RCC 7860 (cell line): ENCODE data around the gene MESP2.

ENCODE experiments used
- DNase-seq: peaks from one replicate; pipeline ENCODE4 v3.0.0-alpha.2; 2015; ENCODE audit warnings: low spot score
- FAIRE-seq: peaks from 2 replicates; lab custom pipeline; 2012; peaks lifted over from hg19 to GRCh38; lab: Jason Lieb, UNC

MESP2 gene

GRCh38 chr15:89799011-89799911, 23.1 kb downstream of the MESP2 start:
- FAIRE-seq: no peak
- no peak for DNase-seq

DNA sequence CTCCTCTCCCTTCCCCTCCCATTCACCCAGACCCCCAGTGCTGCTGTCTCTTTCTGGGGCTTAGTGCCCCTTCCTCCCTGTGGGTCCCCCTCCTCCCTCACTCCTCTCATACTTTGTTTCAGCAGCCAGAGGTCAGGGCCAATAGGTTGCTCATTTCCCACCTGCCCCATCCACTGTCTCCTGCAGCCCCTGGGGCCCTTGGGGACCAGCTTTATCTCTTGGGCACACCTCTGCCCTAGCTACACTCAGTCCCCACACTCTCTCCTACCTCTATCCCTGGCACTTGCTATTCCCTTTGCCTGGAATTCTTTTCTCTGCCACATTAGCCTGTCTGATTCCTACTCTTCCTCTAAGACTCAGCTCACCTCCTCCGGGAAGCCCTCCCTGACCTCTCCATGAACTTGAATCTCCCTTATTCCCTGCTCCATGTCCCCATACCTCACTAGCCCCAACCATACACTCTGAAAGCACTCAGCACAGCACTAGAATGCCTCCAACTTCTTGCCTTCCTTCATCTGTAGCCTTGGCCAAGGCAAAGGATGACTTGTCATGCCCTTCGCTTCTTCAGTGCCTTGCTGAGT, 23.9 kb downstream of the MESP2 start:
- DNase-seq (no peak), FAIRE-seq (no peak)

DNA sequence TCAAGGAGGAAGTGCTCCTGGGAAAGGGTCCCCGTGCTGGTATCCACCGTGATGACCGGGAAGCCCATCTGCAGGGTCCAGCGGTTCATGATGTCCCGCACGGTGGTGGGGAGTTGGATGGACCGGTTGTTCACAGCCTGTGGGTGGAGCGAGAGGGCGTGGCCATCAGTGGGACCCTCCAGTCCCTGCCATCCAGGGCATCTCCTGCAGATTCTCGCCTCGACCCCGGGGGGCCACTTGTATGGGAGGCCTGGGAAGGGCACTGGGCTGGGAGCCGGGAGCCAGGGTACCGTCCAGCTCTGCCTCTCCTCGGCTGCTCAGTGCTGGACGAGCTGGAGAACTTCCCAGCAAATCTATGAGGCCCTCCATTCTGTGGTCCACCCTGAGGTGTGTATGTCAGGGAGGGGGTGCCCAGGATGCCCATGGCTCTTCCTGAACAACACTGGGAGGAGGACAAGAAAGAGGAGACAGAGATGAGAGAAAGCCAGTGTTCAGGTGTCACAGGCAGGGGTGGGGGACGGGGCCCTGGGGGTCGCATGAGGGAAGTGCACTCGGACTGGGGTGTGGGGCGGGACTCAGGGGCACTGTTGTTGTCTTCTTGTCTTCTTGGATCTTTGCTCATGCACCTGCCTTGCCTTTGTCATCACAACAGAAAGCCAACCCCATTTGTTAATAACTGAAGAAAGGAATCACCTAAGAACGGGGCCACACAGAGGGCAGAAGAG, 25.5 kb downstream of the MESP2 start:
- FAIRE-seq: no peak
- no peak for DNase-seq

- DNase-seq: no peak
Observed at GRCh38 chr15:89802231-89802928, 26.2 kb downstream of the MESP2 start.

DNA sequence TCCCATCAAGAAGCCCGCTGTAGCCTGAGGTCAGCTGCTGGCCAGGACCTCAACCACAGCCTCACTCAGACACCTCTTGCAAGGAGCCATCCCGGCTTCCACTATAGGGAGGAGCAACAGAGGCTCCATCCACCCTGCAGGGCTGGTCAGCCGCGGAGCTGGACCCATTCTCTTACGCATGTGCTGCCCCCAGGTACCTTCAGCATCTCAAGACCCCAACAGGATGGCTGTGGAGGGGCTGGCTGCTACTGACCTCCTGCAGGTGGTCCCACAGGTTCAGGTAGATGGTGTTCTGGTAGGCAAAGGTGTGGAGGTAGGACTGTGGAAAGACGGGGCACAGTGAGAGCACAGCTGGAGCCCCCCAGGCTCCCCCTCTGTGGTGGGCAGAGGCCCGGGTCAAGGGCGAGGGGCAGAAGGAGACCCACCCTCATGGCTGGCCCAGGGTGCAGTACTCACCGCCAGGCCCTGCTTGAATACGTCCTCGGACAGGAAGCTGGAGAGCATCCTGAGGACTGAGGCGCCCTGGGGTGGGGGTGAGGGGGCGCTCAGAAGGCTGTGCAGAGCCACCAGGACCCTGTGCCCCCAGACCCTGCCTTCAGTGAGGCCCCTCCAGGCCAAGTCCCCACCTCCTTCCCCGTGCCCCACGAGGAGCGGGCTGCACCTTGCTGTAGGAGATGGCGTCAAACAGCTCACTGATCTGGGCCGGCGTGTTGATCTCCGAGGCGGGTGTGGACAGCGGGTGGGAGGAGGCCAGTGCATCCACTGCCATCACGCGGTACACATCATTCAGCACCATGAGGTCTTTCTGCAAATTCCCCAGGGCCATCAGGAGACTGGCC, 27.1 kb downstream of the MESP2 start:
- FAIRE-seq: no peak
- DNase-seq: no peak

More at GRCh38 chr15:89802231-89802928, 26.2 kb downstream of the MESP2 start:
- FAIRE-seq: no peak

DNA sequence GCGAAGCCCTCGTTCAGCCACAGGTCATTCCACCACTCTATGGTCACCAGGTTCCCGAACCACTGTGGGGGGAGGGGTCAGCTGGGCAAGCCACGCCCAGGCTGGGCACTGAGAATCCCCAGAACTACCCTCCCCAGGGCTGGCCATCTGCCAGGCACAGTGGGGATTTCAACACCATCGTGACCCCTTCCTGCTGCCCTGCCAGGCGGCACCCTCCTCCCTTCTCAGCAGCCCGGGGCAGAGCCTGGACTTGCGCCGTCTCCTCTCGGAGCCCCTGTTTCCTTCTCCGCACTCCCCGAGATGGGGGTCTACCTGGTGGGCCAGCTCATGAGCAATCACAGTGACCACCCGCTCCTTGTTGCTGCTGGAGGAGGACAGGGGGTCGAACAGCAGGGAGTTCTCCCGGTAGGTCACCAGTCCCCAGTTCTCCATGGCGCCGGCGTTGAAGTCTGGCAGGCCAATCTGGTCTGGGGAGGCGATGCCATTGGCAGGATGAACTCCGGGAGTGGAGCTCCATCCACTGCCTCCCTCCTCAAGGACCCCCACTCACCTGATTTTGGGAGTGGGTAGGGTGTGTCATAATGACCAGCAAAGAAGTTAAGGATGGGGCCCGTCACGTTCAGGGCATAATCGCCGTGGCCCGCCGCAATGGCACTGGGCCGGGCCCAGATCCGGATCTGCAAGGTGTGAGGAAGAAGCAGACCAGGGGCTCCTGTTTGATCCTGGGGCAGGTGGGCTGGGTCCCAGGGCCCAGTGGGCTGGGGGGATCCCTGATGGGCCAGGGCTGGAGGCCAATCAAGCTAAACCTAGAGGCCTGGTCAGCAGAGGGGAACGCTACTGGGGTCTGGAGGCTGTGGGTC, 28.0 kb downstream of the MESP2 start:
- DNase-seq: no peak
- no peak for FAIRE-seq

DNA sequence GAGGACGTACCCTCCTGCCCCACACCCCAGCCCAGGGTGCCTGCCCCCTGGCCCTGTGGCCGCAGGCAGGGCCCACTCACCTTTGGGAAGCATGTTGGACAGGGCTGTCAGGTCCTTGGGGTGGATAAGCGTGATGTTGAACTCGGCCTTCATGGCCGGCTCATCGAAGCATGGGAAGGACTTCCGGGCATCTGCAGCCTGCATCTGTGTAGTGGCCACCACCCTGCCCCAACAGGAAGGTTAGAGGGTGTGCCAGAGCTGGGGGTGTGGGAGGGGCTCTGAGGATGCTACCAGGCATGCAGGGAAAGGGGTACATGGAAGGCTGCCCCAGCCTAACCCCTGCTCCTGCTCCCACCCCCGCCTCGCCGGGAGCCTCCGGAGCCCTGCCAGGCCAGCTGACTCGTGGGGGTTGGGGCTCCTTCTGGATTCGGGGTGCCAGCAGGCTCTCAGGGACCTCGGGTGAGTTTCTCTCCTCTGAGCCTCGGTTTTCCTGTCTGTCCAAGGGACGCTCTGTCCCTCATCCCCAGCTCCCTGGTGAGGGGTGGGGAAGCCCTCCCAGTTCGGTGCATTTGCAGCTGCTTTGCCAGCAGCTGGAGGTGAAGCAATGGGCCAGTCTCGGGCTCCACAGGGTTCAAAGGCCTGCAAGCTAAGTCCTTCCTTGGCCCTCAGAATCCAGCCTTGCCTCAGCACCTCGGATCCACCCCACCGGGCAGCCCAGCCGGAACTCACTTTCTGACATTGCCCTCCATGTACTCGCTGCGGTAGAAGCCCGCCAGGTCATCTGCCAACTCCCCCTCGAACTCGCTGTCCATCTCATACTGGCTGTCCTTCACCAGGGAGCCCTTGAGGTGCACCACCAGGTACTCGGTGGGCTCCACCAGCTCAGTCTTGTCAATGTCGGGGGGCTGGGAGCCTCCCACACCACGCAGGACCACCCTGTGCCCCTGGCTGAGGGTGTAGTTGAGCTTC, 29.4 kb downstream of the MESP2 start:
- FAIRE-seq (no peak), DNase-seq (no peak)

DNA sequence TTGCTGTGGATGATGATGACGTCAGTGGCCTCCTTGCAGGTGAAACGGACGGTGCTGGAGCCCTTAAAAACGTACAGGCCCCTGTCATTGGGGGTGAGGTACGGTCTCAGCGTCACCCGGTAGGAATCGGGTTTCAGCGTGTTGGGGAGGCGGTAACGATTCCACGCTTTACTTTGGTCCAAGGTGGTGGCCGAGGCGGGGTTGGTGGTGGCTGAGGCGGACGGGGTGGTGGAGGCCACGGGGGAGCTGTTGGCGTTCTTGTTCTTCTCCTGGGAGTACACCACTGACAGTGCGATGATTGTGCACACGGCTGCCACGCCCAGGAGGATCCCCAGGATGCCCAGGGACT, 30.1 kb downstream of the MESP2 start:
- no peak for DNase-seq
- FAIRE-seq: no peak

GRCh38 chr15:89806559-89807550, 30.7 kb downstream of the MESP2 start:
- FAIRE-seq: no peak
- no peak for DNase-seq

- DNase-seq (no peak), FAIRE-seq (no peak)
Observed at GRCh38 chr15:89807689-89808088, 31.6 kb downstream of the MESP2 start.

DNA sequence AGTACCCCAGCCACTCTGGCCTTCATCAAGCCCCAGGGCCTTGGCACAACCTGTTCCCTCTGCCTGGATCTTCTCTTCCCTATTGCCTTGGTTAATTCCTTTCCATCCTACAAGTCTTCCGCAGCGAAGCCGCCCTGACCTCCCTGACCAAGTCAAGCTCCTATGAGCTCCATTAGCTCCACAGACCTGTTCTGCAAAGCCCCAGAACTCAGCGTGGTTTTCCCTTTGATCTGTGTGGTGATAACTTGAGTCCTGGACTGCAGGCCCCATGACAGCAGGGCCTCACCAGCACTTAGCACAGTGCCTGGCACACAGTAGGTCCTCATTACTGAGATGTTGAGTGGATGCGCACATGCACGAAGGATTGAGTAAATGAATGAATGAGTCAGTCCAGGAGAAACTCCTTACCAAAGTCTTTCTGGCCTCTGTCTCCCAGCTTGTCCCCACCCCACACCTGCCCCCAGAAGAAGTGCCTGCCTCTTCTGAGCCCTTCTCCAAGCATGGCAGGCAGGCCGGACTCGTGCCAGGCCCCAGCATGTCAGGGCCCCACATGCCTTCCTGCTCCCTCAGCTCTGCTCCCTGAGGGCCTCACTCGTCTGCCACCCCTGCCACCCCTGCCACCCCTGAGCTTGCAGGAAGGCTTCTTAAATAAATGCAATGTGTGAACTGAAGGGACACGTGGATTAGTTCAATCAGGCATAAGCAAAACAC, 32.2 kb downstream of the MESP2 start:
- no peak for DNase-seq
- FAIRE-seq: no peak

DNA sequence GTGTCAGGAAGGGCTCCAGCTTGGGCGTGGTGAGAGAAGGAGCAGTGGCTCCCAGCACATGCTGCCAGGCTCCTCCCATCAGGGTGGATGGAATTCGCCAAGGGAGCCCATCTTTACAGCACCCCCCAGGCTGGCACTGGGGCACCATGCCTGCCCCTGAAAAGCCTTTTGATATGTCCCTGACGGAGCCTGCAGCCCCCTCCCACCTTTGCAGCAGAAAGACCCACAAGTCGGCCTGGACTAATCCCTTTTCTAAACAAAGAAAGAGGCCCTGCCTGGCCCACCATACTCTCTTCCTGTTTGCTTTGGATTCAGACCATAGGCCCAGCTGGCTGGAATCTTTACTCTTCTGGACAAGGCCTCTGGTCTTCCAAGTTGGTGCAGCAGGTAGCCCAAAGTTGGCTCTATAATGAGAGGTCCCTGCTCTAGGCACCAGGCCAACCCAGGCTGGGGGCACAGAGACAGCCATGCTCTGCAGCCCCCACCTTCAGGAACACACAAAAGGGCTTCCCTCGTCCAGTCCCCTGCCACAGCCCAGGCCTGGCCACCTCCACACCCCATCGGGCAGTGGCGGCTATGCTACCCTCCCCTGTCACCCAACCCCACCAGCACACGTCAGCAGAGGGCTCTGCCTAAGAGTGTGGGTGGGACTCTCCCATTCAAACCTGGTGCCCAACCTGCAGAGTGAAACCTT, 33.1 kb downstream of the MESP2 start:
- DNase-seq (no peak), FAIRE-seq (no peak)

DNA sequence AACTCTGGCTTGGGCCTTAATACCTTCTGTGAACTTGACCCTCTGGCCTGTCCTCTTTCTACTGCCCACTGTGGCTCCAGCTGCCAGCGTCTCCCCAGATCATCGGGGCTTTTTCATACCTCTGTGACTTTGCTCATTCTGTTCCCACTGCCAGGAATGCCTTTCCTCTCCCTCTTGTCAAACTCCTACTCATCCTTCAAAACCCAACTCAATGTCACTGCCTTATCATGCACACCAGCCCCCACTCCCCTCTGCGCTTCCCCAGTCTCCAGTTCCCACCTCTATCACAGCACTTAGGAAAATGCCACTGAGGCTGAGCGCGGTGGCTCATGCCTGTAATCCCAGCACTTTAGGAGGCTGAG, 33.6 kb downstream of the MESP2 start:
- DNase-seq (no peak), FAIRE-seq (no peak)

DNA sequence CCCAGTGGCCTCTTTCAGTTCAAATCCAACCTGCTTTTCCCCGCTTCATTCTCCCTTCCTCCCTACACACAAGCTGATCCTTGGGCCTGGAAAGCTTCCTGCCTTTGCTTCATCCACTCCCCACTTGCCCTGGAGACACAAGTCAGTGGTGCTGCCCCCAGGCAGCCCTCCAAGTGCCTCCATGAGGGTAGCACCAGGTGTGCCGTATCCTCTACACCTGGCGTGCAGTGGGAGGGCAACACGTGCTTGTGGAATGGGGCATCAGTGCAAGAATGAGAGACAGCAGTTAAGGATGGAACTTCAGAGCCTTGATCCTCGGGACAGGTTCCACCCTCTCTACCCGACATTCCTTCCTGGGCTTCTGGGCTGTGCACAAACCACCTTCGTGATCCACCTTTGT, 34.7 kb downstream of the MESP2 start:
- no peak for DNase-seq
- FAIRE-seq: no peak

DNA sequence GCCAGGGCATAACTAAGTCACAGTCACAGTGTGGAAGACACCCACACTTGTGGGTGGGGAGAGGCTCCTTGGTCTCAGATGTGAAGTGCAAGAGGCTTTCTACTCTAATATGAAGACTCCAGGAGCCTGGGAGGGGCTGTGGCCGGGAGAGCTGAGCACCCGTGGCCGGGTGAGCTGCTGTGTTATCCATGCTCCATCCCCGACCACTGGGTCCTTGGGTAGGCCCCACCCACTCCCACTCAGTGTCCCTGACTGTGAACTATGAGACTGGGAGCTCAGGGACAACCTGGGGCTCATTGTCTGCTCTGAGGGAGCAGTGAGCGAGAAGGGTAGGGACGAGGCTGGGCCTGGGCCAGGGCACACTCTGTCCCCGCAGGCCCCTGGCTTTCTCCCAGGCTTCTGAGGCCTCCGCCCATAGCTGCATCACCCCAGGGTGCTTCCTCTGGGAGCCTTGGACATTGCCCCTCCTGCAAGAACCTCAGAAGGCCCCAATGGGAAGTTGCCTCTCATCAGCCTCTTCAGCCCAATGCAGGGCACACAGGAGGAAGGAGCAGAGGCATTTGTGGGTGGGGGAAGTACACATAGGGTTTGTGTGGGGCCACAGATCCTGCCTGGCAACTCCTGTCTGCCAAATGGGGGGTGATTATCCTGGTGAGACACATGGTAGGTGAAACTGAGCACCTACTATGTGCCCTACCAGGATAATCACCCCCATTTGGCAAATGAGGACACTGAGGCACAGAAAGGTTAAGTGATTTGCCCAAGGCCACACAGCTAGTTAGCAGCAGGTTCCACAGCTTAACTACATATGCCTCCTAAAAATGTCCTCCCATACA, 36.1 kb downstream of the MESP2 start:
- DNase-seq (no peak), FAIRE-seq (no peak)
